Adrenal gland (tissue), 12 donors: ENCODE results near the gene LILRB5. TPM values are rescaled to one million over a fixed set of nuclear protein-coding genes. Genes with fewer than 3 reads are reported as not detected.
"Not testable (repeated sequence)": the region's sequence is repeated elsewhere in the genome, so short reads cannot be mapped to it uniquely, and the experiment has no call there.

Source experiments
- DNase-seq, 7 donors: peaks; one replicate each; pipeline ENCODE4 v3.0.0-alpha.2; 2019 to 2020
- H3K27ac ChIP-seq, 5 donors: fragments of 200-600 bp; sonication (generic) in 4 of 5; 1 replicate in 3 of 5; 2 replicates in 2 of 5; pipeline versions ENCODE4 v1.5.1 to v1.8.0; 2016 to 2020; ENCODE audit warnings: mild to moderate bottlenecking in 1 of 5
- H3K27me3 ChIP-seq: fragments of 200-600 bp; 2 replicates; pipeline ENCODE4 v1.8.0; 2021
- H3K36me3 ChIP-seq, 2 donors: fragments of 200-600 bp; replicated peaks in 1 of 2; 1 replicate in 1 of 2; 2 replicates in 1 of 2; pipeline versions ENCODE4 v1.5.1 to v1.8.0; 2018 to 2022
- H3K4me1 ChIP-seq, 2 donors: fragments of 200-600 bp; replicated peaks in 1 of 2; 1 replicate in 1 of 2; 2 replicates in 1 of 2; pipeline versions ENCODE4 v1.5.1 to v1.8.0; 2018 to 2021
- H3K4me3 ChIP-seq, 4 donors: fragments of 200-600 bp; sonication (generic) in 3 of 4; one replicate each; pipeline ENCODE4 v1.5.1; 2016 to 2018
- H3K9me3 ChIP-seq, 3 donors: fragments of 200-600 bp; sonication (generic) in 1 of 3; replicated peaks in 1 of 3; 1 replicate in 2 of 3; 2 replicates in 1 of 3; pipeline versions ENCODE4 v1.5.1 to v1.8.0; 2016 to 2021
- CTCF ChIP-seq, 6 experiments: fragments of 450-650 bp in 4 of 6; fragments of 200-600 bp in 2 of 6; sonication (generic) in 1 of 6; IDR thresholded peaks; 1 replicate in 5 of 6; 2 replicates in 1 of 6; pipeline versions ENCODE4 v1.5.1 to v1.8.0; 2016 to 2021; ENCODE audit warnings: antibody characterized with exemption in 6 of 6, mild to moderate bottlenecking in 2 of 6, moderate library complexity in 1 of 6
- POLR2A ChIP-seq, 2 donors: fragments of 450-650 bp; IDR thresholded peaks; one replicate each; pipeline ENCODE4 v1.6.1; 2017; ENCODE audit warnings: antibody characterized with exemption in 2 of 2, mild to moderate bottlenecking in 2 of 2, moderate library complexity in 1 of 2
- WGBS, 4 donors: extraction: QIAGEN DNeasy Blood & Tissue Kit in 2 of 4; methylation state at CpG; one replicate each; pipeline versions ENCODE4 v1.1.5 to v1.1.7; 2013 to 2017; 5-methylcytosine and 5-hydroxymethylcytosine counted together
- intact Hi-C, 2 donors: fragments of 100-400 bp; cut with DNase I; formaldehyde crosslinking; loops; one replicate each; pipeline versions ENCODE4 v1.14.1 to v1.15.0; 2022 to 2023
- polyA plus RNA-seq, 3 donors: library from polyadenylated mRNA; stranded (reverse); fragments of 200-250 nt in 2 of 3; fragments of 350-450 nt in 1 of 3; fragmentation: Illumina TruSeq in 1 of 3; extraction: RNeasy Lipid Tissue Mini Kit (QIAGEN cat#74804) in 1 of 3; gene quantifications; one replicate each; pipeline ENCODE4 v1.2.3, GENCODE V29; 2013 to 2014
- total RNA-seq, 9 donors: library from RNA; depleted of rRNA in 4 of 9; stranded (reverse); fragments of >200 nt in 4 of 9; fragments of 120-200 nt in 1 of 9; fragmentation: NEBNext Ultra II Directional in 1 of 9; extraction: Animal tissue kit (Norgen Biotek cat#: 25700) in 1 of 9; gene quantifications; one replicate each; pipeline versions ENCODE4 v1.1.0 to v1.2.4, GENCODE V29; 2013 to 2023
- donor health status: healthy with polysubstance abuse.
- donor health status: Bipolar disorder and iron deficiency.
- donor health status: DM: yes; HTN: yes; CAD: no.
- donor health status: DM: no; HTN: no; CAD: no.
- donor health status: DM: no; HTN: no; CAD: no.
- donor health status: DM: yes; HTN: yes; CAD: no.

LILRB5 gene
- total and polyA plus RNA-seq, 12 donors: 4.2 to 68.6 (median 29.2) TPM

DNA sequence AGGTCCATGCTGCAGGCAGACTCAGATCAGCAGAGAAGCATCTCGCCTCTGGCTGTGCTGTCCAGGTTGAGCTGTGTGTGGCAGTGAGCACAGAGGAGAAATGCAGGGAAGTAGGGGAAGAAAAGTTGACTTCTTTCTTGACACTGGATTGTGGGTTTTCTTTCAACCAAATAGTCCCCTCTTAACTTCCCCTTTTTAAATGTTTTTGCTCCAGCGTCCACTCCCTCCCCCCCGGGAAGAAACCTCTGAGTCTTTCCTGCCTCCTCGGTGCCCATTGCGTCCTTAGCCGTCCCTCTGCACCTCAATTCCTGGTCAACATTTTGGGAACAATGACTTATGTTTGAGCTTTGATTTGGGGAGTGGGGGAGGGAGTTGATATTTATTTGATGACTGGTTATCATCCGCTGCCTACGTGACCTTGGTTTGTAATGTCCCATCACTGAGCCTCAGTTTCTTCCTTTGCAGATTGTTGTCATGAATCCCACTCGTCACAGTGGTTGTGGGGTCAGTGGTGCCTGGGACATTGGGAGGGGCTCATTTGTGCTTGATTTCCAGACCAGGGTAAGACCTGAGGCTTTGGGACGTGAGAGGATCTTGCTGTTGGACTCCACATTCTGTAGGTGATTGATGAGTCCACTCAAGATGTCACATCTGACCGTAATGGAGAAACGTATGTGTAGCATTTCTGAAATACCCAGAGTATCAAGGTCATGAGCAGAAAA is 24.1 kb upstream of the LILRB5 start, which contains the start of gene LILRB2:
Gene LILRB2, minus strand, starts transcription at position 104 of the 722 bp plus-strand sequence. CDS start 614 bp downstream, outside the sequence.
- DNase-seq: peak in 1 of 7 donors; percentile 42
- TF ChIP-seq POLR2A (IDR thresholded peaks at IDR 0.05): no peak
- no peak for TF ChIP-seq CTCF (IDR thresholded peaks at IDR 0.05)
- Histone ChIP-seq H3K9me3 (no peaks in the 10 kb centered on the region), H3K4me3 (peak within 1 kb of the TSS in 1 of 4 donors; percentile 39), H3K27me3 (peaks cover 11% of the 10 kb centered on the region), H3K36me3 (no peaks in the 10 kb centered on the region), H3K27ac (peak within 1 kb of the TSS in 2 of 5 donors; percentile 27 to 81), H3K4me1 (no peaks in the 10 kb centered on the region)
- WGBS, 4 donors: 54 to 68% (median 61%) methylated on average over 12 of the region's 12 CpGs
- intact Hi-C loops: no loop called here

DNA sequence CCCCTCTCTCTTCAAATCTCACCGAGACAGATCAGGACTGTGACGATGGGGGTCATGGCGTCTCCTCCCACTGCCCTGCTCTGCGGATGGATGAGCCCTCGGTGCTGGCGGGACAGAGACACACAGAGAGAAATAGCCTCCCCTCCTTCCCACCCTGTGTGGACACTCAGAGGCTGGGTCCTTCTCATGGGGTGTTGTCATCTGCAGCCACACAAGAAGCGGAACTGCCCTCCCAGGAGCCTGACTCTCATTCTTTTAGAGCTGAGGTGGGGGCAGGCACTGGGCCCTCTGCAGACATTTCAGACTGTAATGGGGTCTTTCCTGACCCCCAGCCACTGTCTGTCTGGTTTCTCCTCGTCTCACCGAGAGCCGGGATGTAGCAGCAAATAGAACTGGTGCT is 23.4 kb upstream of the LILRB5 start:
- intact Hi-C loops: not testable (repeated sequence)
- 47 to 59% (median 52%) methylated on average over 10 of the region's 10 CpGs for WGBS, 4 donors
- peak overlapping the region in 1 of 4 donors; percentile 39 for H3K4me3 ChIP-seq

DNA sequence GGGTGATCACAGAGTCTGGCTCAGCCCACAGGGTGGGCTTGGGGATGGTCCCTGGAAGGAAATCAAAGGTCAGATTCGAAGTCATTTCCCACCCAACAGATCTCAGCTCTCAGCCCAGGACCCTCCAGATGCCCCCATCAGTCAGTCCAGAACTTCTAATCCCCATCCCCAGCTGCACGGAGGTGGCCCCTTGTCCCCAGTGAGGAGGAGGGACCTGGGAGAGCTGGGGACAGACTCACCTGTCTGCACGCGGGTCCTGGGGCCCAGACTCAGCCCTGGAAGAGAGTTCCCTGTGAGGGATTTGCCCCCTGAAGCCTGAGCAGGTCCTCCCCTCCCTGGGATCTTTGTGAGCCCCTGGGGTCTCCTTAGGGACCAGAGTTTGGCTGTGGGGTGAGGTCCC is 23.0 kb upstream of the LILRB5 start:
- Histone ChIP-seq H3K4me3 (peak overlapping the region in 1 of 4 donors; percentile 39), H3K27me3 (peaks cover 11% of the 10 kb centered on the region), H3K27ac (peak overlapping the region in 1 of 5 donors; percentile 81)
- 6 to 56% (median 38%) methylated on average over 4 of the region's 4 CpGs for WGBS, 4 donors
- intact Hi-C loops, H3K9me3 ChIP-seq, H3K4me1 ChIP-seq, H3K36me3 ChIP-seq: not testable (repeated sequence)
- DNase-seq: peak in 1 of 7 donors; percentile 31

More for the DNA sequence above, 23.4 kb upstream of the LILRB5 start:
- not testable (repeated sequence) for H3K9me3 ChIP-seq, H3K36me3 ChIP-seq, H3K4me1 ChIP-seq
- Histone ChIP-seq H3K27ac (peak overlapping the region in 1 of 5 donors; percentile 81), H3K27me3 (peaks cover 11% of the 10 kb centered on the region)
- peak in 2 of 7 donors; percentile 35 to 59 for DNase-seq

- Histone ChIP-seq H3K27me3 (peaks cover 11% of the 10 kb centered on the region), H3K4me3 (no peak overlapping the region), H3K4me1 (no peaks in the 10 kb centered on the region), H3K27ac (no peak overlapping the region), H3K9me3 (no peaks in the 10 kb centered on the region), H3K36me3 (no peaks in the 10 kb centered on the region)
- intact Hi-C loops: no loop called here
- DNase-seq: peak in 1 of 7 donors; percentile 11
- 58 to 66% (median 60%) methylated on average over 15 to 18 of the region's 18 CpGs for WGBS, 4 donors
- TF ChIP-seq CTCF (IDR thresholded peaks at IDR 0.05) (no peak), POLR2A (IDR thresholded peaks at IDR 0.05) (no peak)
Measured at GRCh38 chr19:54279406-54279962, 22.4 kb upstream of the LILRB5 start.

DNA sequence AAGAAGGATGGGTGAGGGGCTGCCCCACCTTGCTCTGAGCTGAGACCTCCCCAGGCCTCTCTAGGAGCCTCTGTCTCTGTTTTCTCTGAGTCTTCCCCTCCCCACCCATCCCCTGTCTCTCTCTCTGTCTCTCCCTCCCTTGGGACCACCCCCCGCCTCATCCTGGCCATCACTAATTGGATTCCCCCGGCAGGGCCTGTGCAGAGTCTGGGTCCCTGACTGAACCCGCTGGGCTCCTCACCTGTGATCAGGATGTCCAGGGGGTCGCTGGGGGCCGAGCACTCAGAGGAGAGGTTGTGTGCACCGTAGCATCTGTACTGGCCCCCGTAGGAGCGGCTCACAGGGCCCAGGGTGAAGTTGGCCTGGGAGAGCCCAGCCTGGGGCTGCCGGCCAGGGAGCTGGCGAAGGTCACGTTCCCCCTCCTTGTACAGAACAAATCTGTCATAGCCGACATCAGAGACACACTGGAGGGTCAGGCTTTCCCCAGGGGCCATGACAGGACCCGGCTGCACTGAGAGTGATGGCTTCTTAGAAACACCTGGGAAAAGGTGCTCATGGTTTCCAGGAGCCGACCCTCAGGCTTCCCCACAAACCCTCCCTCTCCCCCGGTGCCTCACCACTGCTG is 21.6 kb upstream of the LILRB5 start:
- H3K9me3 ChIP-seq, H3K27ac ChIP-seq, H3K4me3 ChIP-seq, H3K36me3 ChIP-seq, H3K4me1 ChIP-seq, intact Hi-C loops: not testable (repeated sequence)
- H3K27me3 ChIP-seq: peaks cover 11% of the 10 kb centered on the region
- peak in 1 of 7 donors; percentile 21 for DNase-seq
- WGBS, 4 donors: 32 to 58% (median 49%) methylated on average over 3 to 15 of the region's 15 CpGs

GRCh38 chr19:54278056-54278455 is 21.0 kb upstream of the LILRB5 start:
- H3K9me3 ChIP-seq, H3K4me3 ChIP-seq, H3K36me3 ChIP-seq, intact Hi-C loops, H3K4me1 ChIP-seq, H3K27ac ChIP-seq: not testable (repeated sequence)
- peaks cover 11% of the 10 kb centered on the region for H3K27me3 ChIP-seq
- DNase-seq: peak in 1 of 7 donors; percentile 11
- WGBS, 4 donors: 77 to 89% (median 84%) methylated on average over 12 to 13 of the region's 13 CpGs

GRCh38 chr19:54277111-54277615 is 20.1 kb upstream of the LILRB5 start:
- DNase-seq, H3K27ac ChIP-seq, intact Hi-C loops, H3K4me1 ChIP-seq, H3K36me3 ChIP-seq, H3K27me3 ChIP-seq, H3K9me3 ChIP-seq, H3K4me3 ChIP-seq: not testable (repeated sequence)
- WGBS, 4 donors: 68 to 69% methylated on average over 14 to 15 of the region's 15 CpGs; no CpG with 5 or more reads in 2 of the 4 donors
